Middle frontal gyrus (tissue), 1 donor: ENCODE data around the gene NHSL1.

Experiments used
- DNase-seq: peaks from one replicate; pipeline ENCODE4 v3.0.0-alpha.2; 2015; ENCODE audit warnings: low spot score; ENCODE audit errors: extremely low spot score

The NHSL1 gene

GRCh38 chr6:138498629-138499302, 528 bp downstream of the NHSL1 start:
- DNase-seq: no peak

DNA sequence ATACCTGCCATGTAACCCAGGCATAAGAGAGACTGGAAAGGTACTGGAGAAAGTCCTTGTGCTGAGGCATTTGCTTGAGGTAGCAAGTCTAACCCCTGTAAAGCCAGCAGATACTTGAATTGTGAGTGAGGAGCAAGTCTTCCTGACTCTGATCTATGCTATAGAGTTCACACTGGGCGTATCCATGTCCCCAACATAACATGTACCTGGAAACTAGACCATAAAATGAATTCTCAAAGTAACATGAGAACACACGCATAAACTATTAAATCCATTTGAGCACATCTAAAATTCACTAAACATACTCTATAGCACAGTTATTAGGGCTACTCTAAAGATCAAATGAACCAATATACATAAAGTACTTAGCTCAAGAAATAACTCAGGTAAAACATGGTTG, 2.0 kb downstream of the NHSL1 start:
- DNase-seq: no peak

DNA sequence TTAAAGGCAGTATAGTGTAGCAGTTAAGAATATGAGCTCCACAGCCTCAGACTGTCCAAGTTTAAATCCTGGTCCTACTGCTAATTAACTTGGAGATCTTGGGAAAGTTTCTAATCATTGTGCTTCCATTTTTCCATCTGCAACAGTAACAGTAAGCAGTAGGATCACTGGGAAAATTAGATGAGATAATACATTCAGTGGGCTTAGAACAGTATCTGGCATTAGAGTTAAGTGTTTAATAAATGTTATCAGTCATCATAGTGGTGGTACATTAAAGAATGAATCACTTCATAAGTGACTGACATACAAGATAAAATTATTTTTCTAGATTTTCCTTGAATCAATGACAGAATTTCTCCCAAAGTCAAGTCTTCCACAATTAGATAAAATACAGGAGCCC, 5.0 kb downstream of the NHSL1 start:
- no peak for DNase-seq

- DNase-seq: no peak
Observed at GRCh38 chr6:138493413-138493812, 5.9 kb downstream of the NHSL1 start.

DNA sequence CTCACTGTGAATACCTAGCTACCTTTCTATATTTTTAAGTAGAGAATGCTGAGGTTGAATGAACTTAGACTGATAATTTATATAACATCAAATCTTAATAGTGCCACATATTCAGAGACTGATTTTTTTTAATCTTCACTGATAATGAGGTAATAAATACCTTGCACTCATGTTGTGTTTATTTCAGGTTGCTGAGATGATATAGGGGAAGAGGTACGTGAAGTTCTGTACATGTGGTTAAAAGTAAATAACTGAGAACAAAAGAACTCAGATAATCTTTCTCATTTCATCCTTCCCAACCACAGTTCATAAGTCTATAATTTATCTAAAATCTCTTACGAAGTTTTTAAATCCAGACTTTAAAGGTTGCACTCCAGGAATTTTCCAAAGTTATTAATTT, 6.4 kb downstream of the NHSL1 start:
- no peak for DNase-seq

DNA sequence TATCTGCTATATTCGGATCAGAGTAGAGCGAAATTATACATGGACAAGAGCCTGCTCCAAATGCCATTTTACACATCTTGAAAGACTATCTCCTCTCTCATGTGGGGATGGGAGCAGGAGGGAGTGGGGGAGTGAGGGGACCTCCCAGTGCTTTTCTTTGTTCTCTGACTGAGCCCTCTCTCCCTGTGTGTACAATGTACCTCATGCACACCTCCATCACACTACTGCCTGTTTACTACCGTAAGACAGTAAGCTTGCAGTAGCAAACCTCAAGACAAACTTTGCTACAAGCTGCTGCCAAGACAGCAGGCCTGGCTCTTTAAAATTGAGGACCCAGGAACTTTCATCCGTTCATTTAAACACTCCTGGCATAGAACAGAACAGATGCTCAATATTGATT, 7.2 kb downstream of the NHSL1 start:
- DNase-seq: no peak

- no peak for DNase-seq
Observed at GRCh38 chr6:138491017-138491416, 8.3 kb downstream of the NHSL1 start.

DNA sequence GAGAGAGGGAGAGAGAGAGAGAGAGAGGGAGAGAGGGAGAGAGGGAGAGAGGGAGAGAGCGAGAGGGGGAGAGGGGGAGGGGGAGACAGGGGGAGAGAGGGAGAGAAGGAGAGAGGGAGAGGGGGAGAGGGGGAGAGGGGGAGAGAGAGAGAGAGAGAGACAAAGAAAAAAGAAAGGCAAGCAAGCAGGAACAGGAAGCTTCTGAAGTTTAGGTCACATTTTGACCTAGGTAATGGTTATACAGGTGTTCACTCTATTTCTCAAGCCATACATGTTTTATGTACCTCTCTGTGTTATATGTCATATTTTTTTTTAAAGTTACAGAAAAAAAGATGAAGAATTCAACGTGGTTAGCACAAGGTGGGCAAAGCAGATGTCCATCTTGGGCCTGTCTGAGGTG, 9.4 kb downstream of the NHSL1 start:
- DNase-seq: no peak

GRCh38 chr6:138487102-138487604, 12.1 kb downstream of the NHSL1 start:
- no peak for DNase-seq

DNA sequence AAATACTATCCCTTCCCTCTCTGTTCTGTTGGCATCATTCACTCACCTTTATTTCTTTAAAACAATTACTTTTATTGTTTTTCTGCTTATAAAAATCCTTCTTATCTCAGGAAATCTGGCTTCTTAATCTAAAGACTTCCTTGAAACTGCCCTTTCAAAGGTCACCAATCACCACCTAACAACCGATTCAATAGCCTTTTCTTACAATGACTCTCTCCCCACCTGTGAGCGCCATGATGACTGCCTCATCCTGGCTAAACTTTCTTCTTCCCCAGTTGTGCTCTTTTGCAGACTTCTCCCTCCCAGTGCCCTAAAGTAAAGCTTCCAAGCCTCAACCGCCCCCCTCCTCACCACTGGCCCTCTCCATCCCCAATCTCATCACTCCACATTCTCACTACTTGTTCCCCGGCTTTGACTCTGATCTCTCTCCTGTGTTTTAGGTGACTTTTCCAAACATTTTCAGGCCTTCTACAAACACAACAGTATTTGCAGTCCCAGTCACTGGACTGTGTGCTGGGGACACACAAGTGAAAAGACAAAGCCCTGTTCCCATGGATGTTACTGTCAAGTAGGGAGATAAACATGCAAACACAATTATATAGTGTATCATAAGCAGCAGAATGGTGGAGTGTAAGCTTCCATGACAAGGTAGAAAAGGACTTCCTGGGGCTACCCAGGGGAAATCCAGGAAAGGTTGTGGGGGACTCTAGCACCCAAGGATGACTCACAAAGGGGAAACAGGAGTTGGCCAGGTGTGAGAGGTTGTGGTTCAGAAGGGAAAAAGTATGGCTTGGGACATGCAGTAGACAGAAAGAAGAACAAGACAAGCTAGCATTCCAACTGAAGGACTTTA, 12.8 kb downstream of the NHSL1 start:
- no peak for DNase-seq

DNA sequence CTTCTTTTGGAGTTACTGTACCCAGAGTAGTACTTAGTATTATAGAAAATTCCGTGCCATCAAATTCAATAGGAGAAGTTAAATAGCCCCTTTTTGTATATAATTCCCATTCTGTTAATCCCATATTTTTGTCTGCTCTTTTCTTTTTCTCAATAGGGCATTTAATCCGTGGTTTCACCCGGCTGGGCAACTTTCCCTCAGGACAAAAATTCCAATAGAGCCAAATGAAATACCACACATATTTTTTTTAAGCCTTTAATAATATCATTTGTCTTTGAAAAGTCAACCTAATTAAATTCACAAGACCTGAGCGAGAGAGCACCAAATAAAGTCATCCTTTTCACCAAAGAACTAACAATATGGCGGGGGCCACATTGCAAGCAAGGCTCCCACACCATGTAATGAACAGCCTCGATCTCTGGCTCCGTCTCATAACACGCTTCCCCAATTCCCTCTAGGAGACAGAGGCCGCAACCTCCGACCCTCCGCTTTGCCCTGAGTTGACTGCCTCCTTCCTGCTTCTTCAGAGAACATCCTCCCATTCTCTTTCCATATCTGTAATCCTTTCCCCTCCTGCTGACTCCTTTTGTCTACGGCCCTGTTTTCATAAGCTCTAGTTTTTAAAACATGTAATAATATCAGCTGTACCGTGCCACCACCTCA, 13.6 kb downstream of the NHSL1 start:
- DNase-seq: no peak

- no peak for DNase-seq
Observed at GRCh38 chr6:138485005-138485545, 14.2 kb downstream of the NHSL1 start.

- peak; percentile 25 for DNase-seq
Observed at GRCh38 chr6:138484018-138484731, 15.1 kb downstream of the NHSL1 start.

DNA sequence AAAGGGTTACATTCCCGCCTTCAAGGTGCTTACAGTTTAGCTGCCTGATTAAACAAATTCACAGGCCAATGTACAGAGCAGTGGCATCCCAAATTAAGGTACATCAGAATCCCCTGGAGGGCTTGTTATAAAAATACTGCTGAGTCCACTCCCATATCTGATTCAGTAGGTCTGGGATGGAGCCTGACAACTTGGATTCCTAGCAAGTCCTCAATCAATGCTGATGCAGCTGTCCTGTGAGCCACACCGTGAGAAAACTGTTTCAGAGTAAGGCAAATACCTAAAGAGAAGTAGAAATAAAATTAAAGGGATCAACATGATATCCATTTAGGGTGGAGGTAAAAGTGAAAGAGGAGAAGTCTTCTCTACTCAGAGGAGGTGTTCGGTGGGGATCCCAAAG, 16.5 kb downstream of the NHSL1 start:
- no peak for DNase-seq

GRCh38 chr6:138480279-138480949, 18.9 kb downstream of the NHSL1 start:
- DNase-seq: no peak

GRCh38 chr6:138477913-138478539, 21.3 kb downstream of the NHSL1 start:
- no peak for DNase-seq

DNA sequence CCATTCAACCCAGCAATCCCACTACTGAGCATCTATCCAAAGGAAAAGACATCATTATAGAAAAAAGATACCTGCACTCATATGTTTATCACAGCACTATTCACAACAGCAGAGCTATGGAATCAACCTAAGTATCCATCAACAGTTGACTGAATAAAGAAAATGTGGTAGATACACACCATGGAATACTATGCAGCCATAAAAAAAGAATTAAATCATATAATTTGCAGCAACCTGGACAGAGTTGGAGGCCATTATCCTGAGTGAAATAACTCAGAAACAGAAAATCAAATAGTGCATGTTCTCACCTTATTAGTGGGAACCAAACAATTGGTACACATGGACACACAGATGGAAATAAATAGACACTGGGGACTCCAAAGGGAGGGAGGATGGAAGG, 23.2 kb downstream of the NHSL1 start:
- no peak for DNase-seq

- no peak for DNase-seq
Observed at GRCh38 chr6:138473144-138473543, 26.1 kb downstream of the NHSL1 start.

DNA sequence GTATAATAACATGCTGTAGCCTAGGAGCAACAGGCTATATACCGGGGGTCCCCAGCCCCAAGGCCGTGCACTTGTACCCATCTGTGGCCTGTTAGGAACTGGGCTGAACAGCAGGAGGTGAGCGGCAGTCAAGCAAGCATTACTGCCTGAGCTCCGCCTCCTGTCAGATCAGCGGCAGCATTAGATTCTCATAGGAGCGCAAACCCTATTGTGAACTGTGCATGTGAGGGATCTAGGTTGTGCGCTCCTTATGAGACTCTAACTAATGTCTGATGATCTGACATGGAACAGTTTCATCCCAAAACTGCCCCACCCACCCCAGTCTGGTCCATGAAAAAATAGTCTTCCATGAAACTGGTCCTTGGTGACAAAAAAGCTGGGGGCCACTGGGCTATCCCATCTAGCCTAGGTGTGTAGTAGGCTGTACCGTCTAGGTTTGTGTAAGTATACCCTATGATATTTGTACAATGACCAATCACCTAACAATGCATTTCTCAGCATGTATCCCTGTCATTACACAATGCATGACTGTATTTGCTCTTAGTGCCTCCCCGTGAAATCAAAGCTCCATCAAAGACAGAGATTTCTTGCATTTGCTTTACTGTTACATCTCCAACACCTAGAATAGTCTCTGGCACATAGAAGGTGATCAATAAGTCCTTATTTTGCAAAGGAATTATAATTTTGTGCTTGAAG, 30.8 kb downstream of the NHSL1 start:
- DNase-seq: no peak

- DNase-seq: no peak
Observed at GRCh38 chr6:138467901-138468300, 31.4 kb downstream of the NHSL1 start.
